ENCODE data around the gene STRA6.

Gene STRA6

DNA sequence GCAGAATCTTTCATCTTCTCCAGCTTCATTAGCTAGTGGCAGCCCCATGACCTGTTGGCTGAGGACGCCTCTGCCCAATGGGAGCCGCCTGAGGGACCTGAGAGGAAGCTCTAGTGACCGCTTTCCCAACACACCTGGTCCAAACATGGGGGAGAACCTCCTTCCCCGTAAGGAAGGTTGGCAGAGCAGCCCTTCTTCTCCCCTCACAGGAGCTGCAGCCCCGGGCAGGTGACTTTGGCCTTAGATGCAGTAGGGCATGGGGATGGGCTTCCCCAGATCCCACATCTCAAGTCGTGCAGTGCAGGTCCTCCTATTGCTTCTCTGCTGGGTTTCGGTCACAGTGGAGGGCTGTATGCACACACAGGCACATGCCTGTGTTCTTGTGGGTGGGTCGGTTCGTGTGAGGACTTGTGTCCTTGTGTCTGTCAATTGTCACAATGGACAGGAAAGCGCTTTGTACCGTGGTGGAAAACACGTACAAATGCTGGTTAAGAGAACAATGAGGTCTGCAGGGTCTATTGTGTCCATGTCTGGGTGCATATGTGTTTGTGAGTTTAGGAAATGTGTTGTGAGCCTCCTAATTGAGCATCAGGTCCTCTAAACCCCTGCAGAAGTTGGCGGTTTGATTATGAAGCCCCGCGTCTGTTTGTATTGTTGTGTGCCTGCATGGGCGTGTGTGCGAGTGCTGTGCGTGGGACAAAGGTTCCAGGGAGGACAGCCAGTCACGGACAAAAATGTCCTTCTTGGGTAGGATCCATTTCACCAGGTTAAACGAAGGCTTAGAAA lies 70.8 kb downstream of the STRA6 start:
- DNase-seq (ENCODE audit: low spot score), result no peak

DNA sequence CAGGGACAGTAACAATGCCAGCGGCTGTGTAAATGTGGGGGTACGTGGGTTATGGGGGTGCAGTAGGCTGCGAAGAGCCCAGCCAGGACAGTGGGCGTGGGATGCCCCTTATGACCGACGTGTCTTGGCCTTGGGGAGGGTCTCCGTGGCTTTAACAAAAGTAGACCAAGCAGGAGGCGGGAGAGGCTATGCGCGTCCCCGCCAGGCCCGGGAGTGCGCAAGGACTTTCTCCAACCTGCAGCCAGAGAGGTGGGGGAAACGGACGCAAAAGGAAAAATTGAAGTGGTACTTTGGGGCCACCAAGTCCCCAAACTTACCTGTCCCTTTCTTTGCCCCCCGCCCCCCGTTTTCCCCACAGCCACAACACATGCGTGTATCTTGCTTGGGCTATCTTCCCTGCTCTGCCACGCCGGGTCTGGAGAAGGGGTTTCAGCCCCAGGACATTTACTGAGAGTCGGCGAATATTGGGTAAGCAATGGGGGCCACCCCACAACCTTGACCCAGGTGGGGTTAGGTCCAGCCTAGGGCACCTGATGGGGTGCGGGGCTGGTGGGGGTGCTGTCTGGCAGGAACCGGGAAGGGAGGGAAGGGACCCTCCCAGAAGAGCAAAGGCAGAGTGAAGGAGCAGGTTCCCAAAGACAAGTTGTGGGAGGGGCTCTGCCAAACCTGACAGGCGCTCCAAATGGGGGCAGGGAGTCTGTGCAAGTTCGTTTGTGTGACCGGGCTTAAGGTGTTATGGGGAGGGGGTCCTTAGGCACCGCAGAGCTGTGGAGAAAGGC lies 71.5 kb downstream of the STRA6 start:
- DNase-seq (ENCODE audit: low spot score), result no peak

DNA sequence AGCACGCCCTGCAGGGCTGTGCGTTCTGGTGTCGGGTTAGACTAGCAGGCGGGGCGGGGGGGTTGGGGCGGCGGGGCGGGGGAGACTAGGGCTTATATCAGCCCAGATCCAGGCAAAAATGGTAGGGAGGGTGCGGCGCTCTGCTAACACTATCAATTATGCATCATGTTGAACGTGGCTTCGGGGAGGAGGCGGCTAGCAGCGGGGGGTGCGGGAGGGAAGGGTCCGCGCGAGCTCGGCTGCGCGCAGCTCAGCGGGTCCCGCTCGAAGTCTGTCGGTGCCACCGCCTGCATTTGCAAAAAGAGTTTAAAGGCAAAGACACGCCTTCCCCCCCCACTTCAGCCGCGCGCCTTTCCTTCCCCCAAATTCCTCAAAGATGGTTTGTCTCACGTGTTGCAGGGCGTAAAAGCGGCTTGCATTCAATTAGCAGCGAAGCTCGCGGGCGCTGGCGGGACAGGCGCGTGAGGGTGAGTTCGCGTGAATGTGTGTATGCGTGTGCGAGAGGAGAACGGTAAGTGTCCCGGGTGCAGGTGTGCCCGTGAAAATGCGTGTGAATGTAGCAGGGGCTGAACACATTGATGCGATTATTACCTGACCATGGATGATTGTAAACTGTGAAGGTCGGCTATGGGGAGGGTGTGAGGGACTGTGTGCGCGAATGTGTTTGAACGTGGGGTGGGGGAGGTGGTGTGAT lies 72.3 kb downstream of the STRA6 start, which contains the start of gene ISLR2:
Gene ISLR2, plus strand, starts transcription at position 432 of the 694 bp plus-strand sequence. CDS start 2,169 bp downstream, outside the sequence.
- DNase-seq (ENCODE audit: low spot score), result no peak

DNA sequence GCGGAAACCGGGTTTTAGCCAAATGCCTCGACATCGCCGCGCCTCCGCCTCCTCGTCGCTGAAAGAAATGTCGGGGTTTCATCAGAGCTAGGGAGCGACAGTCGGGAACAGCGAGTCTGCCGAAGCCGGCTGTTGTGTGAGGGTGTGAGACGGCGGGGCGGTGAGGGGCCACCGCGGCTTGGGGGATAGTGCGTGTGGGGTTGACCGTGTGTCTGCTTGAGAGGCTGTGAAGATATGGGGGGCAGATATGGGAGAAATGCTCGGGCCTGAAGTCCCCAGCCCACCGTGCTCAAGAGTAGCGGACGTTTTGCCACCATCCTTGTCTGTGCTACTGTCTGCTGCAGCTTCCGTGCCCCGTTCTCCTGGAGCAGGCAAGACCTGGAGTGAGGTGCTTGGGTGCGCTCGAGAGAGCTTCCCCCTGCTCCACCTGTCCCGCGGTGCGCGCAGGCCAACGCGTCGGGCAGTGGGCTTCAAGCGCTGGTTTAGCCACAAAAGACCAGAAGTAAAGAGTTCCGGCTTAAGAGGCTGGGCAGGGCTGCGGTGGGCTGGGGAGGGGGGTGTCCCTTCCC lies 72.9 kb downstream of the STRA6 start:
- no peak for DNase-seq (ENCODE audit: low spot score)

Measured in HuH-7.5 (cell line).